Nephron (organoid): ENCODE results near the gene WDR54.

Experiments
- H3K27ac Mint-ChIP-seq, 3 experiments: 2 replicates each; pipeline ENCODE4 v1.8.0; 2020; ENCODE audit warnings: mixed read lengths in 3 of 3, mild to moderate bottlenecking in 2 of 3, moderate library complexity in 1 of 3
- H3K27me3 Mint-ChIP-seq: 2 replicates; pipeline ENCODE4 v1.8.0; 2021; ENCODE audit warnings: low read depth, mild to moderate bottlenecking, moderate library complexity, mixed read lengths
- H3K36me3 Mint-ChIP-seq: 2 replicates; pipeline ENCODE4 v1.8.0; 2020; ENCODE audit warnings: low read depth, mixed read lengths
- H3K4me1 Mint-ChIP-seq: 2 replicates; pipeline ENCODE4 v1.8.0; 2020; ENCODE audit warnings: mixed read lengths
- H3K4me3 Mint-ChIP-seq, 3 experiments: 2 replicates each; pipeline ENCODE4 v1.8.0; 2020; ENCODE audit warnings: mild to moderate bottlenecking in 3 of 3, mixed read lengths in 3 of 3, moderate library complexity in 2 of 3
- H3K9me3 Mint-ChIP-seq: 2 replicates; pipeline ENCODE4 v1.8.0; 2020; ENCODE audit warnings: mixed read lengths
- CTCF ChIP-seq, 3 experiments: fragments of 200-600 bp; sonication (generic); IDR thresholded peaks; one replicate each; pipeline ENCODE4 v1.5.0; 2021; ENCODE audit warnings: antibody characterized with exemption in 3 of 3; ENCODE audit not compliant: unreplicated experiment in 3 of 3

Gene WDR54

GRCh38 chr2:74375838-74376237 is 45.7 kb upstream of the WDR54 start:
- no peak for TF ChIP-seq CTCF (IDR thresholded peaks at IDR 0.05; ENCODE audit: unreplicated experiment in 3 of 3)
- peak overlapping the region in 1 of 3 experiments; percentile 29 for H3K4me3 Mint-ChIP-seq
- peaks cover 35% of the 10 kb centered on the region for H3K36me3 Mint-ChIP-seq
- no peak overlapping the region for H3K27ac Mint-ChIP-seq
- H3K4me1 Mint-ChIP-seq = peaks cover 38% of the 10 kb centered on the region
- H3K27me3 Mint-ChIP-seq = peaks cover 3% of the 10 kb centered on the region
- no peaks in the 10 kb centered on the region for H3K9me3 Mint-ChIP-seq

GRCh38 chr2:74378007-74378406 is 43.5 kb upstream of the WDR54 start:
- Mint-ChIP-seq H3K4me1 (peaks cover 42% of the 10 kb centered on the region), H3K27ac (no peak overlapping the region)

DNA sequence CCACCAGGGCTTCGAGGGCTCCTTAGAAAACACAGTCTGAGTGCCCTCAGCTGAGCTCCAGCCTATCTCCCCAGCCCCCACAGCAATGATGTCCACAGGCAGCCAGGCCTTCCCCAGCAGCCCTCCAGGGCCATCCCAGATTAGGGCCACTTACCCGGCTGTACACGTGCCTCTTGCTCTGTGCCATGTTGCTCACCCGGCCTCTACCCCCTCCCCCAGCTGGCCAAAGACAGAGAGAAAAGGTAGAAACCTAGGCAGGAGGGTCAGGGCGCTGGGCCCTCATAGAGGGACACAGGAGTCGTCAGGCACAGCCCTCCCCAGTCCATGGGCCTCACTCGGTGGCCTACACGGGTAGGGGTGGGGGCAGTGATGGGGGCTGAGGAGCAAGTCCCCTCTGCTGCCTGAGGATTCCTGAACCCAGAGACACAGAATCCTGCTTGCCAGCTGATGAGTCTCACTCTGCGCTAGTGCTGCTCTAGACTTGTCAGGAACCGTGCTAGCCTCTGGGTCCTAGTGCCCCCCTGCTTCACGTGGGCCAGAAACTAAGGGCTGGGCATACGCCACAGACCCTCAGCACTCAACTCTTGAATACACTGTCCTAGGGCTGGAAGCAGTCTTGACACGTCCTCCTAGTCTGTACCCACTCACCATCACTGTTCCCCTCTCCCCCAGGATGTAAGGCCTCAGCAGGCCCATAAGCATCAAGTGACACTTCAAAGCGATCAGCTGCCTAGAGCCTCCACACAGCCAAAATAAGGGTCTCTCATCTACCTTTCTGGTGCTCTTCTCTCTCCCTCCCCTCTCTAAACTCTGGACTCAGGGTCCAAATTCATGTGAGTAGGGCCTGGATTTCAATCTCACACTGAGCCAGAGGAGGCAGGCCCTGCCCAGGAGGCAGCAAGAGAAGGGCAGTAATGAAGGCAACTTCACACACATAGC is 41.4 kb upstream of the WDR54 start, which contains the start of gene DCTN1:
DCTN1 (minus strand) TSS at position 461 of the 939 bp plus-strand sequence; CDS start at position 187, 274 bp downstream.
- no peaks in the 10 kb centered on the region for H3K9me3 Mint-ChIP-seq

More at GRCh38 chr2:74378007-74378406, 43.5 kb upstream of the WDR54 start:
- H3K36me3 Mint-ChIP-seq = peaks cover 23% of the 10 kb centered on the region
- no peaks in the 10 kb centered on the region for H3K9me3 Mint-ChIP-seq
- peaks cover 3% of the 10 kb centered on the region for H3K27me3 Mint-ChIP-seq
- no peak for TF ChIP-seq CTCF (IDR thresholded peaks at IDR 0.05; ENCODE audit: unreplicated experiment in 3 of 3)
- no peak overlapping the region for H3K4me3 Mint-ChIP-seq

GRCh38 chr2:74381751-74382150 is 39.8 kb upstream of the WDR54 start:
- peaks cover 16% of the 10 kb centered on the region for H3K36me3 Mint-ChIP-seq
- H3K27me3 Mint-ChIP-seq = no peaks in the 10 kb centered on the region
- H3K27ac Mint-ChIP-seq = peak overlapping the region in 2 of 3 experiments; percentile 13 to 15
- H3K4me1 Mint-ChIP-seq = peaks cover 19% of the 10 kb centered on the region
- no peaks in the 10 kb centered on the region for H3K9me3 Mint-ChIP-seq
- H3K4me3 Mint-ChIP-seq = no peak overlapping the region
- TF ChIP-seq CTCF (IDR thresholded peaks at IDR 0.05; ENCODE audit: unreplicated experiment in 3 of 3) = no peak

More for the DNA sequence above, 41.4 kb upstream of the WDR54 start, which contains the start of gene DCTN1:
- Mint-ChIP-seq H3K4me3 (peak within 1 kb of the TSS; percentile 42 to 73 (median 57)), H3K27ac (peak within 1 kb of the TSS in 2 of 3 experiments; percentile 21 to 43), H3K36me3 (peaks cover 27% of the 10 kb centered on the region), H3K27me3 (peaks cover 3% of the 10 kb centered on the region), H3K4me1 (peaks cover 25% of the 10 kb centered on the region)
- TF ChIP-seq CTCF (IDR thresholded peaks at IDR 0.05; ENCODE audit: unreplicated experiment in 3 of 3) = no peak

DNA sequence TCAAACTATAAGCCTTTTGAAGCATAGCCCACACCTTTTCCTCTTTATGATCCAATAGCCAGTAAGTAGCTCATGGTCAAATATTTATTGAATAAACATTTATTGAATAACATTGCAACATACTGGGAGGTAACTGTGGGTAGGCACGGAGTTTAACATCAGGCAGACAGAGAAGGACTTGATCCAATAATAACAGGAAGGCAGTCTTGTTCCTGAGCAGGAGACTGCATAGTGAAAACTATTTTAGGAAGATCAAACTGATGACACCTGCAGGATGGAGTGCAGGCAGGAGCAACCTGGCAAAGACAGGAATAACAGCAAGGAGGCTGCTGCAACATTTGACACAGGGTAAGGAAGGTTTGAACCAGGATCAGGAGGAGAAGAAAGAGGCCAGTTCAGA is 38.3 kb upstream of the WDR54 start:
- Mint-ChIP-seq H3K27me3 (no peaks in the 10 kb centered on the region), H3K4me3 (no peak overlapping the region), H3K36me3 (peaks cover 4% of the 10 kb centered on the region), H3K9me3 (no peaks in the 10 kb centered on the region), H3K27ac (no peak overlapping the region), H3K4me1 (peaks cover 19% of the 10 kb centered on the region)
- TF ChIP-seq CTCF (IDR thresholded peaks at IDR 0.05; ENCODE audit: unreplicated experiment in 3 of 3) = no peak
